C4-2B (cell line): Measurements from ENCODE around the gene OR52H1.

ENCODE experiments used
- ZFX ChIP-seq: fragments of 450-650 bp; IDR thresholded peaks from 2 replicates; pipeline ENCODE4 v1.6.1; 2017
- TF ChIP-seq, protein P1 (sequence below): fragments of 450-650 bp; conservative IDR thresholded peaks from 2 replicates; pipeline ENCODE4 v1.5.1; 2017; ENCODE audit warnings: mild to moderate bottlenecking

DNA sequence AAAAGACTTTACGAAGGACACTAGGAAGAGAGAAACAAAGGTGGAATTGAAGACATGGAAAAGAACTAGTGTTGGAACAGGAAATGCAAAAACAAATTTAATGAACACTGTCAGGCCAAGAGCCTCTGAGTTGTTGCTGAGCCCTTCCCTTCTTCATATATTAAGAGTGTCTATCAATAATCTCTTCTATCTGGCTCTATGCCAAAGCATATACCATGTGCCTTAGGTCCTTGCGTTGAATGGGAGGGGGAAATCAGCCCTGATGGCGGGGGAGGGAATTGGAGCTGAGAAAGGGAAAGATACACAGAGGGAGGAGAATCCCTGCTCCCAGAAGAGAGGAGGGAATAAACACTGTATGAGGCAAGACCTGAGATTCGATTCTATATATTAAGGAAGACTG, 26.8 kb upstream of the OR52H1 start:
- TF ChIP-seq, protein P1, sequence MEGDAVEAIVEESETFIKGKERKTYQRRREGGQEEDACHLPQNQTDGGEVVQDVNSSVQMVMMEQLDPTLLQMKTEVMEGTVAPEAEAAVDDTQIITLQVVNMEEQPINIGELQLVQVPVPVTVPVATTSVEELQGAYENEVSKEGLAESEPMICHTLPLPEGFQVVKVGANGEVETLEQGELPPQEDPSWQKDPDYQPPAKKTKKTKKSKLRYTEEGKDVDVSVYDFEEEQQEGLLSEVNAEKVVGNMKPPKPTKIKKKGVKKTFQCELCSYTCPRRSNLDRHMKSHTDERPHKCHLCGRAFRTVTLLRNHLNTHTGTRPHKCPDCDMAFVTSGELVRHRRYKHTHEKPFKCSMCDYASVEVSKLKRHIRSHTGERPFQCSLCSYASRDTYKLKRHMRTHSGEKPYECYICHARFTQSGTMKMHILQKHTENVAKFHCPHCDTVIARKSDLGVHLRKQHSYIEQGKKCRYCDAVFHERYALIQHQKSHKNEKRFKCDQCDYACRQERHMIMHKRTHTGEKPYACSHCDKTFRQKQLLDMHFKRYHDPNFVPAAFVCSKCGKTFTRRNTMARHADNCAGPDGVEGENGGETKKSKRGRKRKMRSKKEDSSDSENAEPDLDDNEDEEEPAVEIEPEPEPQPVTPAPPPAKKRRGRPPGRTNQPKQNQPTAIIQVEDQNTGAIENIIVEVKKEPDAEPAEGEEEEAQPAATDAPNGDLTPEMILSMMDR, result no peak
- TF ChIP-seq ZFX, result no peak
